ENCODE results near the gene SET. TPM values are rescaled to one million over a fixed set of nuclear protein-coding genes. Genes with fewer than 3 reads are reported as not detected.
"Not testable (repeated sequence)": the region's sequence is repeated elsewhere in the genome, so short reads cannot be mapped to it uniquely, and the experiment has no call there.

Gene SET, protein sequence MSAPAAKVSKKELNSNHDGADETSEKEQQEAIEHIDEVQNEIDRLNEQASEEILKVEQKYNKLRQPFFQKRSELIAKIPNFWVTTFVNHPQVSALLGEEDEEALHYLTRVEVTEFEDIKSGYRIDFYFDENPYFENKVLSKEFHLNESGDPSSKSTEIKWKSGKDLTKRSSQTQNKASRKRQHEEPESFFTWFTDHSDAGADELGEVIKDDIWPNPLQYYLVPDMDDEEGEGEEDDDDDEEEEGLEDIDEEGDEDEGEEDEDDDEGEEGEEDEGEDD
- total RNA-seq: 331 and 406 TPM in 2 replicates

DNA sequence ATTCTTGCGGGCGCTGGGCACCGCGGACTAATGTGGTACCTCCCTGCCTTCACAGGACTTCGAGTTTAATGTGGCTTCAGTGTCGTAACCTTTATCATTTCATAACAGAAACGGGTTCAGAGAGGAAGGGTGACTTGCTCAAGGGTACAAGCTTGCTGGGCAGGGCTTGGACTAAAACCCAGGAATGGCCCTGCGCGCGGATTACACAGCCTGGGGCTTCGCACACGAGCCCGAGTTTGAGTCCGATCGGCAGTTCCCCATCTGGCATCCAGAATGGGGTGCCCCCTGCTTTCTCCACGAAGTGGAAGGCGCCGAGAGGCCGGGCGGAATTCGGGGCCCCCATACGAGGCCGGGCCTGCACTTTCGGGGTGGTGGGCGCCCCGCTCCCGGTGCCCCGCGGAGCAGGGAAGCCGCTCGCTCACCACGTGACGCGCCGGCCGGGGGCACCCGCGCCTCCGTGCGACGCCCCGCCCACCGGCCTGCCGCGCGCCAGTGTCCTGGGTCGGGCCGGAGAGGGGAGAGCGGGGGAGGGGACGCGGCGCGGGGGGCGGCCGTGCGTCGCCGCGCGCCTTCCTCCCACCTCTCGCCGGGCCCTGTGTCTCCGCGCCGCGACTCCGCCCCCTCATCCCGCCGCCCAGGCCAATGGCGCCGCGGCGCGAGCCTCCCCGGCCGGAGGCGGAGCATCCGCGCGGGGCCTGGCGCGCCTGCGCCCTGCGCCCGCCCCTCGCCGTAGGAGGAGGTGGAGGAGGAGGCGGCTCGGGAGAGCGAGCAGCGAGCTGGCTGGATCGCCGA lies at the start of gene SET:
TSS of gene SET (plus strand) at position 722 of the 792 bp plus-strand sequence. CDS start 361 bp downstream, outside the sequence.
- no peak for DNase-seq (ENCODE audit: low read depth)
- TF ChIP-seq, protein P1, sequence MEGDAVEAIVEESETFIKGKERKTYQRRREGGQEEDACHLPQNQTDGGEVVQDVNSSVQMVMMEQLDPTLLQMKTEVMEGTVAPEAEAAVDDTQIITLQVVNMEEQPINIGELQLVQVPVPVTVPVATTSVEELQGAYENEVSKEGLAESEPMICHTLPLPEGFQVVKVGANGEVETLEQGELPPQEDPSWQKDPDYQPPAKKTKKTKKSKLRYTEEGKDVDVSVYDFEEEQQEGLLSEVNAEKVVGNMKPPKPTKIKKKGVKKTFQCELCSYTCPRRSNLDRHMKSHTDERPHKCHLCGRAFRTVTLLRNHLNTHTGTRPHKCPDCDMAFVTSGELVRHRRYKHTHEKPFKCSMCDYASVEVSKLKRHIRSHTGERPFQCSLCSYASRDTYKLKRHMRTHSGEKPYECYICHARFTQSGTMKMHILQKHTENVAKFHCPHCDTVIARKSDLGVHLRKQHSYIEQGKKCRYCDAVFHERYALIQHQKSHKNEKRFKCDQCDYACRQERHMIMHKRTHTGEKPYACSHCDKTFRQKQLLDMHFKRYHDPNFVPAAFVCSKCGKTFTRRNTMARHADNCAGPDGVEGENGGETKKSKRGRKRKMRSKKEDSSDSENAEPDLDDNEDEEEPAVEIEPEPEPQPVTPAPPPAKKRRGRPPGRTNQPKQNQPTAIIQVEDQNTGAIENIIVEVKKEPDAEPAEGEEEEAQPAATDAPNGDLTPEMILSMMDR (conservative IDR thresholded peaks at IDR 0.05; ENCODE audit: low read depth, low read length): no peak
- peak within 1 kb of the TSS; percentile 80 for H3K4me3 ChIP-seq (ENCODE audit: low read depth, low read length)

GRCh38 chr9:128640603-128641002 lies 48.4 kb upstream of the SET start:
- H3K4me3 ChIP-seq (ENCODE audit: low read depth, low read length): no peak overlapping the region
- TF ChIP-seq, protein P1 (conservative IDR thresholded peaks at IDR 0.05; ENCODE audit: low read depth, low read length): no peak
- DNase-seq (ENCODE audit: low read depth): no peak

GRCh38 chr9:128642675-128643245 lies 46.3 kb upstream of the SET start:
- TF ChIP-seq, protein P1 (conservative IDR thresholded peaks at IDR 0.05; ENCODE audit: low read depth, low read length): no peak
- H3K4me3 ChIP-seq (ENCODE audit: low read depth, low read length): no peak overlapping the region
- no peak for DNase-seq (ENCODE audit: low read depth)

DNA sequence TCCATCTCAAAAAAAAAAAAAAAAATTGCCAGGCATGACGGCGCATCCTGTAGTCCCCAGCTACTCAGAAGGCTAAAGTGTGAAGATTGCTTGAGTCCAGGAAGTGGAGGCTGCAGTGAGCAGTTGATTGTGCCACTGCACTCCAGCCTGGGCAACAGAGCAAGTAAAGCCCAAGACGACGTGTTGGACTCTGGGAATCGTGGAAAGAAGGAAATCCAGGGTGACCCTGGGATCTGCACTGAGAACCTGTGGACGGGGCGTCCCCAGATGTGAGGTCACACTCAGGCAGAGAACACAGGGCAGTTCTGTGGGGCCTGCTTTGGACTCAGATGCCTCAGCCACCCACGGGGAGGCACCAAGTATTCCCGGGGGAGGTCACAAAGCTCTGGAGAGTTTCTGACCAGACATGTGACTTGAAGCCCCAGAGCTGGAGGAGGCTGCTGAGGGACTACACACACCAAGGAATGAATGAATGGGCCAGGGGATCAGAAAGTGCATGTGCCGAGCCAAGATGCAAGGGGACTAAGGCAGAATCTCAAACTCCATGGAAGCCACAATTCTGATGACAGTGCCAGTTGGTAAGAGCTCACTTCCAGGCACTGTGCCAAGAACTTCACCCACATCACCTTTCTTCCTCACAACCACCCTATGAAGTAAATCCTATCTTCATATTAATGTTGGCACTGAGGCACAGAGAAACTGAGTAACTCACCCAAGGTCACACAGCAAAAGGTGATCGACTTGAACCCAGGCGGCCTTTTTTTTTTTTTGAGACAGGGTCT lies 45.3 kb upstream of the SET start:
- H3K4me3 ChIP-seq (ENCODE audit: low read depth, low read length): no peak overlapping the region
- no peak for DNase-seq (ENCODE audit: low read depth)
- TF ChIP-seq, protein P1 (conservative IDR thresholded peaks at IDR 0.05; ENCODE audit: low read depth, low read length): no peak

DNA sequence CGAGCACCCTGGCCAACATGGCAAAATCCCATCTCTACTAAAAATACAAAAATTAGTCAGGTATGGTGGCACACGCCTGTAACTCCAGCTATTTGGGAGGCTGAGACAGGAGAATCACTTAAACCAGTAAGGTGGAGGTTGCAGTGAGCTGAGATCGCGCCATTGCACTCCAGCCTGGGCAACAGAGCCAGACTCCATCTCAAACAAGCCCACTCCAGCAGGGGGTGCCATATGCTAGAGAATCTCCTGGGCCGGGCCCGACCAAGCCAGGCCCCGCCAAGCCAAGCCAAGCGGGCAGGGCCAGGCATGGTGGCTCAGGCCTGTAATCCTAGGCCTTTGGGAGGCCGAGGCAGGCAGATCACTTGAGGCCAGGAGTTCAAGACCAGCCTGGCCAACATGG lies 40.8 kb upstream of the SET start:
- TF ChIP-seq, protein P1 (conservative IDR thresholded peaks at IDR 0.05; ENCODE audit: low read depth, low read length): peak; percentile 24
- not testable (repeated sequence) for H3K4me3 ChIP-seq (ENCODE audit: low read depth, low read length)

DNA sequence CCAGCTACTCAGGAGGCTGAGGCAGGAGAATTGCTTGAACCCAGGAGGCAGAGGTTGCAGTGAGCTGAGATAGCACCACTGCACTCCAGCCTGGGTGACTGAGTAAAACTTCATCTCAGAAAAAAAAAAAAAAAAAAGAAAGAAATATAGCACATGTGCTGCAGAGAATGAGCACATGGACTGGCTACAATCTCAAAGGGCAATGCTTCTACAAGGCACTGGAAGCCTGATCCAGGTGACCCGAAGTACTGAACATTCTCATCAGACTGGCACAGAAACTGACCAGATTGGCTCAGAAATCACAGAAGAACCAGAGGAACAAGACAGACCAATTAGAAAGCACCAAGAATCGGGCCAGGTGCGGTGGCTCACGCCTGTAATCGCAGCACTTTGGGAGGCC lies 37.2 kb upstream of the SET start:
- no peak for DNase-seq (ENCODE audit: low read depth)
- H3K4me3 ChIP-seq (ENCODE audit: low read depth, low read length): no peak overlapping the region
- TF ChIP-seq, protein P1 (conservative IDR thresholded peaks at IDR 0.05; ENCODE audit: low read depth, low read length): no peak

More for the DNA sequence above, 40.8 kb upstream of the SET start:
- not testable (repeated sequence) for DNase-seq (ENCODE audit: low read depth)
